Inferior parietal cortex (tissue), 1 donor: ENCODE data around the gene CRTAP.
"Not testable (repeated sequence)": the region's sequence is repeated elsewhere in the genome, so short reads cannot be mapped to it uniquely, and the experiment has no call there.

ENCODE experiments used
- DNase-seq: peaks from one replicate; pipeline ENCODE4 v3.0.0-alpha.2; 2016; ENCODE audit errors: extremely low spot score

Gene CRTAP

DNA sequence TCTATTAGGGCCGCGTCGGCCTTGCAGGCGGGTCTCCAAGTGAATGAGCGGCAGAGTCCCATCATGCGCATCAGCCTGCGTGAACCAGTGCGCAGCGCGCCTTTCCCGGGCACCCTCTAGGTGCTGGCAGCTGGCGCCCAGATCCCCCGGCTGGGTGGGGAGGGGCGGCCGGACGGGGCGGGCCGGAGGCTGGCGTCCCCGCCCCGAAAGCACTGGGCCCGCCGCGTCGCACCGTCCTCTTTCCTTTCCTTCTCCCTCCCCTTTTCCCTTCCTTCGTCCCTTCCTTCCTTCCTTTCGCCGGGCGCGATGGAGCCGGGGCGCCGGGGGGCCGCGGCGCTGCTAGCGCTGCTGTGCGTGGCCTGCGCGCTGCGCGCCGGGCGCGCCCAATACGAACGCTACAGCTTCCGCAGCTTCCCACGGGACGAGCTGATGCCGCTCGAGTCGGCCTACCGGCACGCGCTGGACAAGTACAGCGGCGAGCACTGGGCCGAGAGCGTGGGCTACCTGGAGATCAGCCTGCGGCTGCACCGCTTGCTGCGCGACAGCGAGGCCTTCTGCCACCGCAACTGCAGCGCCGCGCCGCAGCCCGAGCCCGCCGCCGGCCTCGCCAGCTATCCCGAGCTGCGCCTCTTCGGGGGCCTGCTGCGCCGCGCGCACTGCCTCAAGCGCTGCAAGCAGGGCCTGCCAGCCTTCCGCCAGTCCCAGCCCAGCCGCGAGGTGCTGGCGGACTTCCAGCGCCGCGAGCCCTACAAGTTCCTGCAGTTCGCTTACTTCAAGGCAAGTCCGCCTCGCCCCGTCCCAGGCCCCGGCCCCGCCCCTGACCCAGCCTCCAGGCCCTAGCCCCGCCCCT, at the start of gene CRTAP:
TSS of gene CRTAP (plus strand) at position 243 of the 850 bp plus-strand sequence. CDS start at position 307, 64 bp downstream.
- peak; percentile 71 for DNase-seq

DNA sequence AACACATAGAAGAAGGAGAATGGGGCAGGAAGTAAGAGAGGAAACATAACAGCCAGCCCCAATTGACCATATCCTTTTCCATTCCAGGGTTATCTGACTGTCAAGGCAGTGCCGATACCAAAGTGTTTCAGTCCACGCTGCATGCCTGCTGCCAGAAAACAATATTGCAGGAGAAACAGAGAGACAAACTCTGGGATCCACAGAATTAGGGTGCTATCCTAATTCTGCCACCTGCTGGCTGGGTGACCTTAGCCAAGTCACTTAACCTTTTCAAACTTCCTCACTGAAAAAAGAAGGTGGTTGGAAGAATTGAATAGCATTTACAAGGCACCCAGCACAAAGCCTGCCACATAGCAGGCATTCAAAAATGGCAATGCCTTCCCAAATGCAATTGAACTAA, 48.9 kb upstream of the CRTAP start:
- DNase-seq, result no peak

DNA sequence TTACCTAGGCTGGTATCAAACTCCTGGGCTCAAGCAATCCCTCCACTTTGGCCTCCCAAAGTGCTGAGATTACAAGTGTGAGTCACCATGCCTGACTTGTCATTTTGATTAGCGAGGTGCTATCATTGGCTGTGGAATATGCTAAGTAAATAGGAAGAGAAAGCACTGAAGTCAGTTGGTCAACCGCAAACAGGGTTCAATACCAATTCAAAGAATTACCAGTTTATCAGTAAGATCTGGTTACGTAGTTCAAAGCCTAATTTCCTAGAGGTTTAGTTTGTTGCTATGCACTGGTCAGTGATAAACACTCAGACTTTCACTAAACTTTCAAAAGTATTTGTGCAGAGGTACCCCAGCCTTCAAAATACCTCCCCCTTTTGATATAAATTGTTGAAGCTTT, 46.3 kb upstream of the CRTAP start:
- DNase-seq, result no peak

DNA sequence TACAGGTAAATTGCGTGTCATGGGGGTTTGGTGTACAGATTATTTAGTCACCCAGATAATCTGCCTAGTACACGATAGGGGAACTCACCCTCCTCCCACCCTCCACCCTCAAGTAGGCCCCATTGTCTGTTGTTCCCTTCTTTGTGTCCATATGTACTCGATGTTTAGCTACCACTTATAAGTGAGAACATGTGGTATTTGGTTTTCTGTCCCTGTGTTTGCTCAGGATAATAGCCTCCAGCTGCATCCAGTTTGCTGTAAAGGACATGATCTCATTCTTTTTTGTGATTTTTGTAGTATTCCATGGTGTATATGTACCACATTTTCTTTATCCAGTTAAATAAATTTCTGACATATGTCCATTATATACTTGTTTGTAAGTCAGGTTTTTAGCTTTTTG, 44.0 kb upstream of the CRTAP start:
- not testable (repeated sequence) for DNase-seq

DNA sequence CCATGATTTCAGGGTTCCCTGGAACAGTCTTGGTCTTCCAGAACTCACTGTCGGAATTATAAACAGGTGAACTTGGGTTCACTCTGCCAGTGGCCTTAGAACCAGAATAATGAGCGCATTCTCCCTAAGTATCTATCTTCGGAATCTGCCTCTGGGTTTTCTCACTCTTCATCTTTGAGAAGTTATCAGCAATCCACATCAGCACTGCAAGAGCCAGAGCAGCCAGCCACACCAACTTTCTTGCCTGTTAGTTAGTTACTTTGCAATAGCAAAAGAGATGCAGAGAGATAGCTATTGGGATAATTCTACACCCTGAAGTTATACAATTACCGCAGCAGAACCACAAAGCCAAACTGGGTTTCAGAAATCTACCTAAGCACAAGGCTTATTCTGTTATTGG, 42.6 kb upstream of the CRTAP start:
- DNase-seq, result no peak

DNA sequence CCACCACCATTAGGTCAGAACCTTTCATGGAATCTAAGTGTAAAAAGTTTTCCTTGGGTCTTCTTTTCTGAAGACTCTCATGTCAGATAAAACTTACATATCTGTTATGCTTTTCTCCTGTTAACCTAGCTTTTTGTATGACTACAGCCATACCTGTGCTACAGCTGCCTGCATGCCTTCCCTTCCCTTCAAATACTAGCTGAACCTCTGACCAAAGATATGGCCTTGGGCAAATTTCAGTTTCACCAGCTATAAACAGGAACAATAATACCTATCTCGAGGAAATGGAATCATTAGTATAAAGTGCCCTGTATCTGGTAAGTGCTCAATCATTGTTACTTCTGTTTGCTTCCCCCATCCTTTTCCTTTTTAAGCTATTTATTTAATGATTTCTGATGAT, 41.9 kb upstream of the CRTAP start:
- DNase-seq, result no peak

DNA sequence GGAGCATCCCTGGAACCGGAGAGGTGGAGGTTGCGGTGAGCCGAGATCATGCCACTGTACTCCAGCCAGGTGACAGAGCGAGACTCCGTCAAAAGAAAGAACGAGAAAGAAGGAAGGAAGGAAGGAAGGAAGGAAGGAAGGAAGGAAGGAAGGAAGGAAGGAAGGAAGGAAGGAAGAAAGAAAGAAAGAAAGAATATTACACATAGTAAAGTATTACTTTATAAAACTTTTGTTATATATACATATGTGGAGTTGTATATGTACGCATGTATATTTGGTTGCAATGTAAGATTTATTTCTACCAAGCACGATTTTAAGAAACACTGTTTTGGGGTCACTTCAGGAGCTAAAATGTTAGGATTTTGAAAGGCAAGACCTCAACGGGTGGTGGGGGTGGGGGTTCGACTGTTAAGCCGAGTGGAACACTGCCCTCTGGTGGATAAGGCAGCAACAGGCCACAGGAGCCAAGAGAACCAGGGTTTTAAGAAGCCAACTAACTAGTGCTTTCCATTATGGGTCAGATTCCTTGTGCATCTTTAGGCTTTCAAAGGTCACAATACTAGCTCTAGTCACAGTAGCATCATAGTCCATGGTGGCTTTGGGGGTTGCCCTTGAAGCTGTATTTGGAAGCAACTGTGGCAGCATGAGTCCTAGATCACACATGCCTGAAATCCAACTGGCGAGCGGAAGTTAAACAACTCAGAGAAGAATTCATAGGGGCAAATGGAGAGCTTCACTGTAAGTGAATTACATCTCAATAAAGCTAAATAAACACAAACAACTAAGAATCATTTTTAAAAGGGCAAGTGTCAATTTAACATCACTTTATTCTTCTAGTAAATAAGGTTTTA, 39.4 kb upstream of the CRTAP start:
- peak; percentile 78 for DNase-seq

DNA sequence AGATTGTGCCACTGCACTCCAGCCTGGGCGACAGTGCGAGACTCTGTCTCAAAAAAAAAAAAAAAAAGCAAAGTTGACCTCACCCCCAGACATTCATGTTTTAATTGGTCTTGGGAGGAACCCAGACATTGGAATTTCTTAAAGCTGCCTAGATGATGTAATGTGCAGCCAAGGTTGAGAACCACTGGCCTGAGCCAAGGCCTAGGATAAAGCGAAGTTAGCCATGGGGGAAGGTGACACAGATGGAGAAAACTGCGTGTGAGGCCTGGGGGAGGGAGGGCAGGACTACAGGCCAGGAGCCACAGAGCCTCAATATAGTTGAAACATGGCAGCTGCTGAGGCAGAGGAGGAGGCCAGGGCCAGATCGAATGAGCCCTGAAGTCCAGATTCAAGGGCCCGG, 37.8 kb upstream of the CRTAP start:
- DNase-seq, result no peak

DNA sequence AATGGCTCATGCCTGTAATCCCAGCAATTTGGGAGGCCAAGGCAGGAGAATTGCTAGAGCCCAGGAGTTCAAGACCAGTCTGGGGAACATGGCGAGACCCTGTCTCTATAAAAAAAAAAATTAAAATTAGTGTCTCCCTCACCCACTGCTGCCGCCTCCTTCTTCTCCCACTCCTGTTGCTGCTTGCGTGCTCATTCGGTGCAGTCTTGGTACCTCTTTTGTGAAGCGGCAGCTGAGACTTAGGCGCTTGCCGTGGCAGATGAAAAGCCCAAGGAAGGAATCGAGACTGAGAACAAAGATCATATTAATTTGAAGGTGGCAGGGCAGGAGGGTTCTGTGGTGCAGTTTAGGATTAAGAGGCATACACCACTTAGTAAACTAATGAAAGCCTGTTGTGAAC, 36.9 kb upstream of the CRTAP start:
- DNase-seq, result no peak

DNA sequence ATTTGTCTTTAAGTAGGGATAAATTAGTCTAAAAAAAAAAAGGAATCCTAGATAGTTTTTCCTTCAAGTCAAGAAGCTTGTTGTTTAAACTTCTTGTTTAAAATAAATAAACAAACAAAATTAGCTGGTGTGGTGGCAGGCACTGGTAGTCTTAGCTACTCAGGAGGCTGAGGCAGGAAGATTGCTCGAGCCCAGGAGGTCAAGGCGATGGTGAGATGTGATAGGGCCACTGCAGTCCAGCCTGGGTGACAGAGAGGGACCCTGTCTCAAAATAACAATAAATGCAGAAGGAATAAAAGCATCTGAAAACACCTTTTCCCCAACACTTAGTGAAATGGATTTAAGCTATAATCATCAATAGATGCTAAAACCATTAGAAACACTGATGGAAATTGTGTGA, 35.8 kb upstream of the CRTAP start:
- no peak for DNase-seq

DNA sequence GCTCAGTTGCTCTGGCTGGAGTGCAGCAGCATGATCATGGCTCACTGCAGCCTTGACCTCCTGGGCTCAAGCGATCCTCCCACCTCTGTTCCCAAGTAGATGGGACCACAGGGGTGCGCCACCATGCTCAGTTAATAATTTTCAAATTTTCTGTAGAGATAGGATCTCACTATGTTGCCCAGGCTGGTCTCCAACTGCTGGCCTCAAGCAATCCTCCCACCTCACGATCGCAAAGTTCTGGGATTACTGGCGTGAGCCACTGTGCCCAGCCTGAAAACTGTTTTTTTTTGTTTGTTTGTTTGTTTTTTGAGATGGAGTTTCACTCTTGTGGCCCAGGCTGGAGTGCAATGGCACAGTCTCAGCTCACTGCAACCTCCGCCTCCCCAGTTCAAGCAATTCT, 34.0 kb upstream of the CRTAP start:
- DNase-seq, result not testable (repeated sequence)

DNA sequence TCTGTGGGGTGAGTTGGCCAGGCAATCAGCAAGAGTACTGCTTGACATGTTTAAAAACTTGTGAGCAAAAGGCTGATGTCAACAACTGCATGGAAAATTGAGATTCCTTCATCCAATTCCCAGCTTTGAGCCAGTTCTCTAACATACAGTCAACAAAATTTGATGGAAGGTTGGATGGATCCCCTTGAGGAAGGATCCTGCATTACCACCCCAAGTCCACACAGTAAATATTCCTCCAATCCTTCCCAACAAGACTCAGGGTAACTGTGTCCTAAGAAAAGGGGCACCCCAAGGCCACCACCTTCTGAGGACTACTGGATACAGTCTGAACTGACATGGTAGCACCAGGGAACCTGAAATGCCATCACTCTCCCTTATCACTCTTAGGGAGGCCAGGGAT, 32.0 kb upstream of the CRTAP start:
- DNase-seq, result no peak

DNA sequence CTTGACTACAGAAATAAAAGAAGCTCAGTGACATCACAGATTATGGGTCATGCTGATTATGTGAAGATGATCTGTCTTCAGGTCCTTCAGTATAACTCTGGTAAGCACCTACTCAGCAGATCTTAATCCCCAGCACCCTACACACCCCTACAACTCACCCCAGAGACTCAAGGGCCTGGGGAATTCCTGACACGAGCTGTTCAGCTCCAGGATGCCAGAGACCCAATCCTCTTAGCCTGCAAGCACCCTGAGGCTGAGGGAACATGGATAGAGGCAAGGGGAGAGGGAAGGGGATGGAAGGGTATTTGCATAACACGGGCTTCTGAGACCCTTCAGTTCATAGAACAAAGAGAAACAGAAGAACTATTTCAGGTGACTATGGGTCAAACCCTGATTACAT, 29.9 kb upstream of the CRTAP start:
- no peak for DNase-seq

DNA sequence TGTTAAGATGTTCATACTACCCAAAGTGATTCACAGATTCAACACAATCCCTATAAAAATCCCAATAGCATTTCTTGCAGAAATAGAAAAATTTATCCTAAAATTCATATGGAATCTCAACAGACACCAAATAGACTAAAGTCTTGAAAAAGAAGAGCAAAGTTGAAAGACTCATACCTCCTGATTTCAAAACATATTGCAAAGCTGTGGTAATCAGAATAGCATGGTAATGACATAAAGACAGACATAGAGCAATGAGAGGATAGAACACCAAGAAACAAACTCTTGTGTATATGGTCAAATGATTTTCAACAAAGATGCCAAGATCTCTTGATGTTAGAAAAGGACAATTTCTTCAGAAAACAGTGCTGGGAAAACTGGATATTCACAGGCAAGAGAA, 25.1 kb upstream of the CRTAP start:
- DNase-seq, result no peak

DNA sequence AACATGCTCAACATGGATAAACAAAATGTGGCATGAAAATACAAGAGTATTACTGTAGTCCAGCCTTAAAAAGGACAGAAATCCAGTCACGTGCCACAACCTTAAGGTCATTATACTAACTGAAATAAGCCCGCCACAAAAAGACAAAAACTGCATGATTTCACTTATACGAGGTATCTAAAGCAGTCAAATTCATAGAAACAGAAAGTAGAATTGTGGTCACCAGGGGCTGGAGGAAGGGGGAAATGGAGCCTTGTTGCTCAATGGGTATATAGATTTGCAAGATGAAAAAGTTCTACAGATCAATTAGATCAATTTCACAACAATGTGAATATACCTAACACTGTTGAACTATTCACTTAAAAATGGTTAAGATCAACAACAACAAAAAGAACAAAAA, 24.3 kb upstream of the CRTAP start:
- no peak for DNase-seq

DNA sequence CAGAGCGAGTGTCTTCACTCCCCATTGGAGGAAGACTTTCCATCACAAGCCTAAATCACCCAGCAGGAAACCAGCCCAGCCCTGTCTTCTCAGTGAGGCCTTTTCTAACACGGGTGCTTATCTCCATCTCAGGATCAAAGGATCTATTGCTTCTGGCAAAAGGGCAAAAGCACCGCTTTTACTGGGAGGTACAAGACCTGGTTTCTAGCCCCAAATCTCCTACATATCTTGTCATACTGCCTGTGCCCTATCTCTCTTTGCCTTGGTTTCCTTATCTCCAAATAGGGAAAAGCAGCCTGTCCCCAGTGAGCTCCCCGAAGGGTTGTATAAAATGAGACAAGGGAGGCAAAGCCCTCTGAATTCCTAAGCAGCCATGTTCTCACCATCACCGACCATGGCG, 22.1 kb upstream of the CRTAP start:
- no peak for DNase-seq

DNA sequence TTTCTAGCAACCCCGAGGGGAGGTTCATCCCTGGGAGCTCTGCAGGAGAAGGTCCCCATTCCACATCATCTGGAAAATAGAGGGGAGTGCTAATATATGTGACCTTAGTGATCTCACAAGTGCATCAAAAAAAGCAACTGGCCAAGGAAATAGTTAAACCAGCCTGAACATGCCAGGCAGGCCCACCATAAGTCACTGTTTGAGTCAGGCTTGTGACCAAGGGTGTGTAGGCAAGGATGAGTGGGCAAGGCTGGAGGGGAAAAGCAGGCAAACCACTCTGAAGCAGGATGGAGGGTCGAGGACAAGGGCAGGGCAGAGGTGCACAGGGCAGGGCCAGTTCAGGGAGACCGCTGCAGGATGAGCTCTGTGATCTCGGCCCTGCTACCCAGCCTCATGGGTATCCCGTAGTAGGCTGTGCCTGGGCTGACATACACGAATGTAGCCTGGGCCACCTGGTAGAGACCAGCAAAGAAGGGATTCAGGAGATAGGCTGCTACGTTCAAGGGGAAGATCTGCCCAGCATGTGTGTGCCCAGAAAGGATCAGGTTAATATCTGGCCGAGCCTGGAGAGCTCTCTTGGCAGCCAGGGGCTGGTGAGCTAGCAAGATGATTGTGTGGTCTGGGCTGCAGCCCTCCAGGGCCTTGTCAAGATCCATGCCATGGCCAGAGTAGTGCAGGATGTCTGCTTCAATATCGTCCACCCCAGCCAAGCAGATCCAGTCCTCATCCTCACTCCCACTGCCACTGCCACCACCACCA, 21.1 kb upstream of the CRTAP start:
- no peak for DNase-seq

DNA sequence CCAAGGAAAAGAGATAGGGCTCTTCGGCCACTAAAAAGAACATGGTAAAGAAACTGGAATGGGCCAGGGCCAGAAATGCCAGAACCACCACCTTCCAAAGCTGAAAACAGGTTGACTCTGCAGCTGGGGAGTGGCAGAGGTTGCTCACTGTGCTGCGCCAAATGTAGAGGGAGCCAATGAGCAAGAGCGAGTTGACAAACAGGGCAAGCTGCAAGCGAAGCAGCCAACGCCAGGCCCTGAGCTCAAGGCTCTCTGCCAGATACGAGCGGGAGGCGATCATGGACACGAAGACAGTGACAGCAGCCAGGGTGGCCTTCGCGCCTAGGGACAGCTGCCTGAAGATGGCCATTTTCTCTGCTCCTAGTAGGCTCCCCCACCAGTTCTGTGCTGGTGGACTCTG, 20.0 kb upstream of the CRTAP start:
- DNase-seq, result no peak

DNA sequence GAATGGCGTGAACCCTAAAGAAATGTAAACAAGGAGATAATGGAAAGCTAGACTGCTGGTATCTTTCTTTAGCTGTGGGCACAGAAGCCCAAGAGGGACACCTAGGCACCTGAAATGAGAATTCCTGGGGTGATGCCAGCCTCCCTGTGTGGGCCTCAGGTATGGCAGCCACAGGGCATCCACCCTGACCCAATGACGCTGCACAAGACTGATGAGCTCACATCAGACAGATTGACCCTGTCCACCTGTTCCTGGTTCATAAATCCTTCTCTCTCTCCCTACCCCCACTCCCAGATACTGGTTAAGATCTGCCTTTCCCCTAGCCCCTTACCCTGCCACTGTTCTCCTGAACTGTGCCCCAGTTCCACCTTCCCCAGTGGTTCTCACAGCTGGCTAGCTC, 18.4 kb upstream of the CRTAP start:
- no peak for DNase-seq

DNA sequence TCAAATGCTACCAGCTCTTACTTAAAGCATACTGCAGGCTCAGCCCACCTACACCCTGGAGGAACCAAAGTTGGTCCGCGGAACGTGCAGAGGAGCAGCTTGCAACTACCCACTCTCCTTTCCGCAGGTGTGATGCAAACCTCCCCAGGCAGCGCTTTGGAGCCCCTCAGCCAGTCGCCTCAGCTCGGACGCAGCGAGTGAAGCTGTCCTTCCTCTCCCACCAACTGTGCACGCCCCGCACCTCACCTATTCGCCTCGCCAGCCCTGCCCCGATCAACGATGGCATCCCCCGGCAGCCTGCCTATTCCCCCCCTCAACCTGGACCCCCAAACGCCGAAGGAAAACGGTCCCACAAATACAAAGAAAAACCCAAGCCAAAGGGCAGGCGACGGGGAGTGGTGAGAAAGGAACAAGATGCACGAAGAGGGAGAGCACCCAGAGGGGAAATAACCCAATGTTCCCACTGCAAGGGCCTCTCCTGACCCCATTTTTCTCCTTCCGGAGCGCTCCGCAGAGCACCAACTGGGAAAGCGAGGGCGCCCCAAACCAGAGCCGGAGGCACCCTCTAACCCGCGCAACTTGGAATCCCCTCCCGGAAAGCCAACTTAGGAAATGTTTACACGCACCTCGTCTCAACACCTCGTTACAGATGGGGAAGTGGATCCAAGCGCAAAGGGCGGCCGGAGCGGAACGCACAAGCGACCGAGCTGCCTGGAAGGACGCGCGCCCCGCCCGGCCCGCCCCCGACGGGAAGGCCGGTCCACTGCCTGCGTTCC, 17.5 kb upstream of the CRTAP start:
- peak; percentile 38 for DNase-seq

DNA sequence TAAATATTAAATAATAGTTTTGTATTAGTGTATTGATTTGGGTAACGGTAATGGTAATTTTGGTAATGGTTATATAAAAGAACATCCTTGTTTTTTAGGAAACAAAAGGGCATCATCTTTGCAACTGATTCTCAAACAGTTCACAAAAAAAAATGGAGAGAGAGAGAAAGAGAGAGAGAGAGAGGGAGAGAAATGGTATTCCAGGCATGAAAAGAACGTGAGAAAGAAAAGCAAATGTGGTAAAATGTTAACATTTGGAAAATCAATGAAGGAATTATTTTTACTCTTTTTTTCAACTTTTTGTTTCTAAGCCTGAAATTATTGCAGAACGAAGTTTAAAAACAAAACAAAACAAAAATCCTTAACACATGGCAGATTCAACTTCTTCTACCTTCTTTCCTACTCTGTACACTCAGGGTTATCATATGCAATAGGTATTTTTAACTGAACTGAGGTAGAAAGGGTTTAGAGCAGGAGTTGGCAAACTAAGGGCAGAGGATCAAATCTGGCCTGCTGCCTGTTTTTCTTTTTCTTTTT, 14.6 kb upstream of the CRTAP start:
- DNase-seq, result no peak
